Right atrium auricular region (tissue), 2 donors: ENCODE measurements around the gene AHSA1. TPM values are rescaled to one million over a fixed set of nuclear protein-coding genes. Genes with fewer than 3 reads are reported as not detected.
"Not testable (repeated sequence)": the region's sequence is repeated elsewhere in the genome, so short reads cannot be mapped to it uniquely, and the experiment has no call there.

ENCODE experiments used
- DNase-seq: peaks from one replicate; pipeline ENCODE4 v3.0.0-alpha.2; 2019; ENCODE audit warnings: low spot score
- H3K27ac ChIP-seq, 2 donors: fragments of 200-600 bp; sonication (generic); 1 replicate in 1 of 2; 2 replicates in 1 of 2; pipeline ENCODE4 v1.5.1; 2016 to 2019
- H3K27me3 ChIP-seq, 2 donors: fragments of 200-600 bp; sonication (generic); one replicate each; pipeline versions ENCODE4 v1.5.1 to v1.6.0; 2017 to 2019
- H3K36me3 ChIP-seq: fragments of 200-600 bp; sonication (generic); one replicate; pipeline ENCODE4 v1.5.1; 2016
- H3K4me1 ChIP-seq, 2 donors: fragments of 200-600 bp; sonication (generic); one replicate each; pipeline versions ENCODE4 v1.5.1 to v1.6.0; 2017 to 2019
- H3K4me3 ChIP-seq, 2 donors: fragments of 200-600 bp; sonication (generic); 1 replicate in 1 of 2; 2 replicates in 1 of 2; pipeline ENCODE4 v1.5.1; 2017 to 2019; ENCODE audit warnings: mild to moderate bottlenecking in 1 of 2, moderate library complexity in 1 of 2
- H3K9me3 ChIP-seq, 2 donors: fragments of 200-600 bp; sonication (generic); one replicate each; pipeline ENCODE4 v1.5.1; 2019
- total RNA-seq, 2 donors: library from RNA; depleted of rRNA; stranded (reverse); fragments of >200 nt; gene quantifications; one replicate each; pipeline ENCODE4 v1.1.0, GENCODE V29; 2016
- TF ChIP-seq, protein P1 (sequence below), 2 donors: fragments of 200-600 bp; sonication (generic); IDR thresholded peaks; one replicate each; pipeline ENCODE4 v1.5.1; 2019; ENCODE audit warnings: antibody characterized with exemption in 2 of 2

AHSA1 gene
- total RNA-seq: 100 to 1,000 TPM; 105 to 122 TPM

DNA sequence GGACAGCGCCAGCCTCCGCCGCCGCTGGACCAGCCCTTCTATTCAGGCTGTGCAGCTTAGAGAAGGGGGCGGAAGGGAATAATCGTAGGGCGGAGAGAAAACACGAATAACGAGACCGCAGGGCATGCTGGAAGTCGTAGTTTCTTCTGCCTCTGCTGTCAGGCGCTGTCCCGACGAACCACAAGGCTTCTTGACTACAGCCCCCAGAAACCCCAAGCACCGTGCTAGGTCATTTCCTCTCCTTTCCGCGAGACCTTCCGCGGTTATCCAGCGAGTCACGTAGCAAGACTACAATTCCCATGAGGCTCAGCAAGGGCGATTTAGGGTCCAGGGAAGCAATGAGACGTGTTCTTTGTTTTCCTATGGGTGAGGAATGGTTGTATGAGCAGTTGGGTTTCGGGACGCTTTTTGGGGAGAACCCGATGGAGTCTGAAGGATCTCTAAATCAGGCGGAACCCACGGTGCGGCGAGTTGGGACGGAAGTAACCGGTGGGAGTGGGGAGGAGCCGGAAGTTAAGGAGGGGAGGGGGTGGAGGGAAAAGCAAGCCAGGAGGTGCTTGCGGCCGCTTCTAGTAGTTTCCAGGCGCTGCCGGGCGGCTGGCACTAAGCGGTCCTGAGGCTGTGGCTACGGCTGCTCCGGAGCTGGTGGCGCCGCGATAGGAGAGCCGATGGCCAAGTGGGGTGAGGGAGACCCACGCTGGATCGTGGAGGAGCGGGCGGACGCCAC lies at the start of gene AHSA1, which contains the start of gene VIPAS39:
Gene AHSA1, plus strand, starts transcription at position 572 of the 727 bp plus-strand sequence. Its CDS starts 97 bp downstream, at position 669.
Gene VIPAS39, minus strand, starts transcription at position 80 of the 727 bp plus-strand sequence. CDS start 3,499 bp downstream, outside the sequence.
- H3K27me3 ChIP-seq: no peaks in the 10 kb centered on the region
- H3K9me3 ChIP-seq: no peaks in the 10 kb centered on the region
- peak within 1 kb of the TSS; percentile 91 to 94 for H3K27ac ChIP-seq
- peak; percentile 97 for DNase-seq
- peaks cover 0 to 21% of the 10 kb centered on the region in 2 donors for H3K4me1 ChIP-seq
- peaks cover 38% of the 10 kb centered on the region for H3K36me3 ChIP-seq
- TF ChIP-seq, protein P1, sequence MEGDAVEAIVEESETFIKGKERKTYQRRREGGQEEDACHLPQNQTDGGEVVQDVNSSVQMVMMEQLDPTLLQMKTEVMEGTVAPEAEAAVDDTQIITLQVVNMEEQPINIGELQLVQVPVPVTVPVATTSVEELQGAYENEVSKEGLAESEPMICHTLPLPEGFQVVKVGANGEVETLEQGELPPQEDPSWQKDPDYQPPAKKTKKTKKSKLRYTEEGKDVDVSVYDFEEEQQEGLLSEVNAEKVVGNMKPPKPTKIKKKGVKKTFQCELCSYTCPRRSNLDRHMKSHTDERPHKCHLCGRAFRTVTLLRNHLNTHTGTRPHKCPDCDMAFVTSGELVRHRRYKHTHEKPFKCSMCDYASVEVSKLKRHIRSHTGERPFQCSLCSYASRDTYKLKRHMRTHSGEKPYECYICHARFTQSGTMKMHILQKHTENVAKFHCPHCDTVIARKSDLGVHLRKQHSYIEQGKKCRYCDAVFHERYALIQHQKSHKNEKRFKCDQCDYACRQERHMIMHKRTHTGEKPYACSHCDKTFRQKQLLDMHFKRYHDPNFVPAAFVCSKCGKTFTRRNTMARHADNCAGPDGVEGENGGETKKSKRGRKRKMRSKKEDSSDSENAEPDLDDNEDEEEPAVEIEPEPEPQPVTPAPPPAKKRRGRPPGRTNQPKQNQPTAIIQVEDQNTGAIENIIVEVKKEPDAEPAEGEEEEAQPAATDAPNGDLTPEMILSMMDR (IDR thresholded peaks at IDR 0.05): no peak
- peak within 1 kb of the TSS; percentile 74 to 82 for H3K4me3 ChIP-seq

- TF ChIP-seq, protein P1 (IDR thresholded peaks at IDR 0.05): no peak
- Histone ChIP-seq H3K36me3 (no peaks in the 10 kb centered on the region), H3K9me3 (no peaks in the 10 kb centered on the region), H3K4me3 (no peak overlapping the region), H3K27me3 (no peaks in the 10 kb centered on the region), H3K4me1 (peaks cover 0 to 5% of the 10 kb centered on the region in 2 donors), H3K27ac (no peak overlapping the region)
- DNase-seq: no peak
These were observed 48.8 kb upstream of the AHSA1 start for GRCh38 chr14:77409131-77409533.

GRCh38 chr14:77415403-77416030 lies 42.4 kb upstream of the AHSA1 start:
- DNase-seq, H3K4me1 ChIP-seq, H3K36me3 ChIP-seq, H3K4me3 ChIP-seq, H3K27ac ChIP-seq, H3K27me3 ChIP-seq: not testable (repeated sequence)
- peaks cover 0 to 27% of the 10 kb centered on the region in 2 donors for H3K9me3 ChIP-seq

- DNase-seq, H3K4me3 ChIP-seq, H3K36me3 ChIP-seq, H3K27ac ChIP-seq, H3K4me1 ChIP-seq, H3K27me3 ChIP-seq: not testable (repeated sequence)
- H3K9me3 ChIP-seq: peaks cover 0 to 27% of the 10 kb centered on the region in 2 donors
These were observed 41.8 kb upstream of the AHSA1 start for GRCh38 chr14:77416098-77416497.

DNA sequence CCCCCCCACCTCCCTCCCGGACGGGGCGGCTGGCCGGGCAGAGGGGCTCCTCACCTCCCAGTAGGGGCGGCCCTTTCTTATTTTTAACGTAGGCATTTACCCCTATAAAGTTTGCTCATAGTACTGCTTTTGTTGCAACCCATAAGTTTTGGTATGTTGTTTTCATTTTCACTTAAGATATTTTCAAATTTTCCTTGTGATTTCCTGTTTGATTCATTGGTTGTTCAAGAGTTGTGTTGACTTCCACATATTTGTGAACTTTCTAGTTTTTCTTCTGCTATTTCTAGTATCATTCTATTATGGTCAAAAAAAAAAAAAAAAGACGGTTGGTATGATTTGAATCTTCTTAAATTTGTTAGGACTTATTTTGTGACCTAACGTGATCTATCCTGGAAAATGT lies 41.1 kb upstream of the AHSA1 start:
- TF ChIP-seq, protein P1 (IDR thresholded peaks at IDR 0.05): no peak
- no peak overlapping the region for H3K4me3 ChIP-seq
- no peaks in the 10 kb centered on the region for H3K36me3 ChIP-seq
- no peaks in the 10 kb centered on the region for H3K27me3 ChIP-seq
- H3K9me3 ChIP-seq: peaks cover 0 to 27% of the 10 kb centered on the region in 2 donors
- H3K4me1 ChIP-seq: no peaks in the 10 kb centered on the region
- no peak for DNase-seq
- H3K27ac ChIP-seq: no peak overlapping the region

DNA sequence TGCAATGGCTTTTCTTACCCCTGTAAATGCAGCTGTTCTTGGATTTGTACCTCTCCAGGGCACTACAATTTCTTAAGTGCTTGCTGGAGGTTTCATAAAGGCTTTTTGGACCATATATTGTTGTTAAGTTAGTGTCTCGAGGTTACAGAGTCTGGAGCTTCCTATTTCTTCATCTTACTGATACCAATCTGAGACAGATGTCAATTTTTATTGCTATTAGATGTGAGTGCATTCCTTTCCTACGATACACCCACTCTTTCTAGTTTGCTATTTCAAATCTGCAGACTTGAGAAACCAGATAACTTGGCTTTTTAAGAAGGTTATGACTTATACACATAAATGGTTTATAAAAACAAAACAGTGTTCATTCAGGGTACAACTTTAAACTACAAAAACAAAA lies 36.7 kb upstream of the AHSA1 start:
- no peaks in the 10 kb centered on the region for H3K27me3 ChIP-seq
- no peak for DNase-seq
- H3K9me3 ChIP-seq: peaks cover 0 to 27% of the 10 kb centered on the region in 2 donors
- H3K27ac ChIP-seq: no peak overlapping the region
- H3K4me3 ChIP-seq: no peak overlapping the region
- peaks cover 30% of the 10 kb centered on the region for H3K36me3 ChIP-seq
- TF ChIP-seq, protein P1 (IDR thresholded peaks at IDR 0.05): no peak
- no peaks in the 10 kb centered on the region for H3K4me1 ChIP-seq
